ENCODE measurements around the gene DES. TPM values are rescaled to one million over a fixed set of nuclear protein-coding genes. Genes with fewer than 3 reads are reported as not detected.

The DES gene
- total and polyA plus RNA-seq, 2 donors (not counting 1 experiment from before 2014, with no cell fraction given): not detected

DNA sequence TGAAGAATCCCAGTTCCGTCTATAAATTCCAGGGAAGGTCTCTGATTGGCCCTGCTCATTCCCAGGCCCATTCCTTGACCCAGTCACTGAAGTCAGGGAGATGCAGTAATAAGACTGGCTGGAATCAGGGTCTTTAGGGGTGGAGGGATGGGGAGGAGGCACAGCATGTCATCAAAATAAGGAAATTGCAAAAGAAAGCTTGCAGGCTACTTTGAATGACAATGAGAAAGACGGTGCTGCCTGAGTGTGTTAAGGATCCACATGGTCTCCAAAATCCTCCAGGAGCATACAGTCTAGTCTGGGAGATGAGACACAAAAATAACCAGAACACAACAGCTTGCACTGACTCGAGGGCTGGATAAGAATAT, 2.0 kb upstream of the DES start:
- Histone ChIP-seq H3K79me2 (ENCODE audit: control insufficient read depth, insufficient read depth, low read length) (no peaks in the 10 kb centered on the region), H3K36me3 (replicated peaks in 1 of 2; ENCODE audit: control extremely low read depth in 1 of 2, control insufficient read depth in 1 of 2, extremely low read depth in 1 of 2, insufficient read depth in 2 of 2, low read length in 1 of 2) (no peaks in the 10 kb centered on the region), H3K4me1 (ENCODE audit: control insufficient read depth in 2 of 2, insufficient read depth in 2 of 2, low read length in 2 of 2) (no peaks in the 10 kb centered on the region), H3K4me3 (ENCODE audit: control extremely low read depth in 1 of 5, extremely low read depth in 1 of 5, insufficient read depth in 1 of 5, low read depth in 2 of 5, low read length in 4 of 5) (no peak overlapping the region), H3K4me2 (replicated peaks; ENCODE audit: low read depth, low read length, poor library complexity, severe bottlenecking) (no peak overlapping the region), H3K27ac (ENCODE audit: low read length in 2 of 2) (no peak overlapping the region), H3K9ac (ENCODE audit: low read length) (no peak overlapping the region), H3K27me3 (replicated peaks in 1 of 4; ENCODE audit: control extremely low read depth in 1 of 4, control insufficient read depth in 3 of 4, insufficient read depth in 4 of 4, low read length in 3 of 4) (peaks cover 0 to 44% (median 6%) of the 10 kb centered on the region in 4 experiments), H2AFZ (ENCODE audit: insufficient read depth, low read depth, low read length, poor library complexity, severe bottlenecking) (no peak overlapping the region), H4K20me1 (ENCODE audit: control insufficient read depth, insufficient read depth, low read length, poor library complexity, severe bottlenecking) (no peaks in the 10 kb centered on the region), H3K9me3 (ENCODE audit: control extremely low read depth in 1 of 3, control insufficient read depth in 2 of 3, insufficient read depth in 1 of 3, low read length in 2 of 3) (peaks cover 0 to 9% (median 6%) of the 10 kb centered on the region in 3 donors)
- peaks cover 44% of the 10 kb centered on the region for H3K27me3 Mint-ChIP-seq
- peaks cover 4% of the 10 kb centered on the region for H3K9me3 Mint-ChIP-seq (ENCODE audit: insufficient read depth)
- peaks cover 1% of the 10 kb centered on the region for H3K4me1 Mint-ChIP-seq
- TF ChIP-seq, protein P1, sequence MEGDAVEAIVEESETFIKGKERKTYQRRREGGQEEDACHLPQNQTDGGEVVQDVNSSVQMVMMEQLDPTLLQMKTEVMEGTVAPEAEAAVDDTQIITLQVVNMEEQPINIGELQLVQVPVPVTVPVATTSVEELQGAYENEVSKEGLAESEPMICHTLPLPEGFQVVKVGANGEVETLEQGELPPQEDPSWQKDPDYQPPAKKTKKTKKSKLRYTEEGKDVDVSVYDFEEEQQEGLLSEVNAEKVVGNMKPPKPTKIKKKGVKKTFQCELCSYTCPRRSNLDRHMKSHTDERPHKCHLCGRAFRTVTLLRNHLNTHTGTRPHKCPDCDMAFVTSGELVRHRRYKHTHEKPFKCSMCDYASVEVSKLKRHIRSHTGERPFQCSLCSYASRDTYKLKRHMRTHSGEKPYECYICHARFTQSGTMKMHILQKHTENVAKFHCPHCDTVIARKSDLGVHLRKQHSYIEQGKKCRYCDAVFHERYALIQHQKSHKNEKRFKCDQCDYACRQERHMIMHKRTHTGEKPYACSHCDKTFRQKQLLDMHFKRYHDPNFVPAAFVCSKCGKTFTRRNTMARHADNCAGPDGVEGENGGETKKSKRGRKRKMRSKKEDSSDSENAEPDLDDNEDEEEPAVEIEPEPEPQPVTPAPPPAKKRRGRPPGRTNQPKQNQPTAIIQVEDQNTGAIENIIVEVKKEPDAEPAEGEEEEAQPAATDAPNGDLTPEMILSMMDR (IDR thresholded peaks at IDR 0.05): no peak
- TF ChIP-seq EZH2 (IDR thresholded peaks at IDR 0.05; ENCODE audit: borderline replicate concordance, insufficient read depth, low read depth, low read length, poor library complexity, severe bottlenecking): no peak
- H3K27ac Mint-ChIP-seq: no peak overlapping the region
- no peak for DNase-seq
- WGBS (ENCODE audit: insufficient coverage): 86% methylated on average over 1 of the region's 3 CpGs
- intact Hi-C loops (cut with micrococcal nuclease): no loop called here
- no peak overlapping the region for H3K4me3 Mint-ChIP-seq
- ChIA-PET CTCF (no interaction called here), POLR2A (no interaction called here)
- ATAC-seq (ENCODE audit: low read depth): no peak

DNA sequence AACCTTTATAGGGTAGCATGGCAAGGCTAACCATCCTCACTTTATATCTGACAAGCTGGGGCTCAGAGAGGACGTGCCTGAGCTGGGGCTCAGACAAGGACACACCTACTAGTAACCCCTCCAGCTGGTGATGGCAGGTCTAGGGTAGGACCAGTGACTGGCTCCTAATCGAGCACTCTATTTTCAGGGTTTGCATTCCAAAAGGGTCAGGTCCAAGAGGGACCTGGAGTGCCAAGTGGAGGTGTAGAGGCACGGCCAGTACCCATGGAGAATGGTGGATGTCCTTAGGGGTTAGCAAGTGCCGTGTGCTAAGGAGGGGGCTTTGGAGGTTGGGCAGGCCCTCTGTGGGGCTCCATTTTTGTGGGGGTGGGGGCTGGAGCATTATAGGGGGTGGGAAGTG, 1.2 kb upstream of the DES start:
- Mint-ChIP-seq H3K27me3 (peaks cover 47% of the 10 kb centered on the region), H3K4me3 (no peak overlapping the region), H3K27ac (no peak overlapping the region), H3K4me1 (peaks cover 1% of the 10 kb centered on the region), H3K9me3 (ENCODE audit: insufficient read depth) (peaks cover 4% of the 10 kb centered on the region)
- Histone ChIP-seq H4K20me1 (ENCODE audit: control insufficient read depth, insufficient read depth, low read length, poor library complexity, severe bottlenecking) (no peaks in the 10 kb centered on the region), H3K4me3 (ENCODE audit: control extremely low read depth in 1 of 5, extremely low read depth in 1 of 5, insufficient read depth in 1 of 5, low read depth in 2 of 5, low read length in 4 of 5) (no peak overlapping the region), H3K79me2 (ENCODE audit: control insufficient read depth, insufficient read depth, low read length) (no peaks in the 10 kb centered on the region), H3K4me2 (replicated peaks; ENCODE audit: low read depth, low read length, poor library complexity, severe bottlenecking) (no peak overlapping the region), H3K9ac (ENCODE audit: low read length) (no peak overlapping the region), H3K36me3 (replicated peaks in 1 of 2; ENCODE audit: control extremely low read depth in 1 of 2, control insufficient read depth in 1 of 2, extremely low read depth in 1 of 2, insufficient read depth in 2 of 2, low read length in 1 of 2) (no peaks in the 10 kb centered on the region), H3K27ac (ENCODE audit: low read length in 2 of 2) (no peak overlapping the region), H3K4me1 (ENCODE audit: control insufficient read depth in 2 of 2, insufficient read depth in 2 of 2, low read length in 2 of 2) (no peaks in the 10 kb centered on the region), H2AFZ (ENCODE audit: insufficient read depth, low read depth, low read length, poor library complexity, severe bottlenecking) (no peak overlapping the region), H3K27me3 (replicated peaks in 1 of 4; ENCODE audit: control extremely low read depth in 1 of 4, control insufficient read depth in 3 of 4, insufficient read depth in 4 of 4, low read length in 3 of 4) (peaks cover 0 to 43% (median 6%) of the 10 kb centered on the region in 4 experiments), H3K9me3 (ENCODE audit: control extremely low read depth in 1 of 3, control insufficient read depth in 2 of 3, insufficient read depth in 1 of 3, low read length in 2 of 3) (peaks cover 0 to 6% (median 6%) of the 10 kb centered on the region in 3 donors)
- ATAC-seq (ENCODE audit: low read depth) (no peak), DNase-seq (no peak)
- intact Hi-C loops (cut with micrococcal nuclease): no loop called here
- TF ChIP-seq EZH2 (IDR thresholded peaks at IDR 0.05; ENCODE audit: borderline replicate concordance, insufficient read depth, low read depth, low read length, poor library complexity, severe bottlenecking): no peak
- TF ChIP-seq, protein P1 (IDR thresholded peaks at IDR 0.05): no peak
- ChIA-PET POLR2A (interaction anchor here (0.5 kb wide), 1 partner anchor 266 kb away, joined by 12 read pairs; no protein-coding TSS in a partner anchor), CTCF (no interaction called here)
- WGBS (ENCODE audit: insufficient coverage): 93% methylated on average over 3 of the region's 4 CpGs
